GM06990 (cell line): ENCODE results near the gene SPTBN1.
"Not testable (repeated sequence)": the region's sequence is repeated elsewhere in the genome, so short reads cannot be mapped to it uniquely, and the experiment has no call there.

Experiments
- DNase-seq: peaks from one replicate; pipeline ENCODE4 v3.0.0-alpha.2; 2011; ENCODE audit not compliant: insufficient read length; ENCODE audit errors: extremely low read depth
- H3K27me3 ChIP-seq: replicated peaks from 2 replicates; pipeline ENCODE4 v1.6.0; 2011; ENCODE audit warnings: low read length; ENCODE audit not compliant: control insufficient read depth, insufficient read depth
- H3K36me3 ChIP-seq: 2 replicates; pipeline ENCODE4 v1.5.1; 2011; ENCODE audit warnings: low read length; ENCODE audit not compliant: control insufficient read depth, insufficient read depth
- H3K4me3 ChIP-seq: replicated peaks from 2 replicates; pipeline ENCODE4 v1.5.1; 2011; ENCODE audit warnings: low read depth, mild to moderate bottlenecking, control low read depth, low read length
- CTCF ChIP-seq: IDR thresholded peaks from 2 replicates; pipeline ENCODE4 v1.5.1; 2011; ENCODE audit warnings: low read length, control low read depth, mild to moderate bottlenecking, inconsistent platforms; ENCODE audit not compliant: insufficient read depth, poor library complexity, severe bottlenecking

Gene SPTBN1

DNA sequence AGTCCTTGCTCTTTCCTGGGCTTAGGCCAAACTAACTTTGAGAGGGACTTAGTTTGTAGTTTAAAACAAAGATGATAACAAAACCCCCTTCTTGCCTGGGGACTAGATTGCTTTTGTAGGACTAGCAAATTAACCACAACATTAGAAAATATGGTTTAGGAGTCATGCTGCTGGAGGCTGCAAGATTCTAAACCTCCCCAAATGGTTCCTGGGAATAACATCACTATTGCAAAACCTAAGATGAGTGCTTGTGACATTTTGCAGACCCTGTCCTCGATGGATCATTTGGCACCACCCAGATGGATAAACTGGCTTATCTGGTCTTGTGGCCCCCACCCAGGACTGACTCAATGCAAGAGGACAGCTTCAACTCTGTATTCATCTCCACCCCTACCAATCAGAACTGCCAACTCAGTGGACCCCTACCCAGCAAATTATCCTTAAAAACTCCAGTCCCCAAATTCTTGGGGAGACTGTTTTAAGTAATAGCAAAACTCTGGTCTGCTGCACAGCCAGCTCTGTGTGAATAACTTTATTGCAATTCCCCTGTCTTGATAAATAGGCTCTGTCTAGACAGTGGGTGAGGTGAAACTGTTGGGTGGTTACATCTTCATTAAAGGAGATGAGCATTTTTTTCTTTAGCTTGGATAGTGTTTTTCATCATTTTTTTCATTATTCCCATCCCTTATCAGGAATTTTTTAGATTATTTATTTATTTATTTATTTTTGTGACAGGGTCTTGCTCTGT, 58.9 kb downstream of the SPTBN1 start:
- Histone ChIP-seq H3K36me3 (no peaks in the 10 kb centered on the region), H3K27me3 (no peaks in the 10 kb centered on the region), H3K4me3 (no peak overlapping the region)
- no peak for DNase-seq
- no peak for TF ChIP-seq CTCF

DNA sequence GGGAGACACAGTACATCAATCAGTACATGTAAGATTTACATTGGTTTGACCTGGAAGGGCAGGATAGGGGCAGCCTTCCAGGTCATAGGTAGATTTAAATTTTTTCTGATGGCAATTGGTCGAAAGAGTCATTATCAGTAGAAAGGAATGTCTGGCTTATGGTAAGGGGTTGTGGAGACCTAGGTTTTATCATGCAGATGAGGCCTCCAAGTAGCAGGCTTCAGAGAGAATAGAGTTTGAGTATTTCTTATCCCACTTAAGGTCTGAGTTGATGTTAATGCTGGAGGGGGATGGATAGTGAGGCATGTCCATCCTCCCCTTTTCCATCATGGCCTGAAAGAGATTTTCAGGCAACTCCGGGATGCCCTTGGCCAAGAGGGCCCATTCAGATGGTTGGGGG, 60.7 kb downstream of the SPTBN1 start:
- Histone ChIP-seq H3K36me3 (no peaks in the 10 kb centered on the region), H3K27me3 (no peaks in the 10 kb centered on the region; the same call in 1 of the 2 replicates), H3K4me3 (no peak overlapping the region)
- no peak for DNase-seq
- TF ChIP-seq CTCF, result no peak

DNA sequence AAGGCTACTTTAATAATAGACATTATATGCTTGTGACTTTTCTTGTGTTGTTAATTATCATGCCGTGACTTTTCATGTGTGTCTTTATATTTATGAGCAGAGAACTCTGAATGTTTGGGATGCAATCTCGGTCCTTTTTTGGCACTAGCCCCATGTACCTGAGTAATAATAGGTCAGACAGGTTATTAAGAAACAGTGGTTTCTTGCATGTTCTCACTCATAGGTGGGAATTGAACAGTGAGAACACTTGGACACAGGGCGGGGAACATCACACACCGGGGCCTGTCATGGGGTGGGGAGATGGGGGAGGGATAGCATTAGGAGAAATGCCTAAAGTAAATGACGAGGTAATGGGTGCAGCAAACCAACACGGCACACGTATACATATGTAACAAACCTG, 61.9 kb downstream of the SPTBN1 start:
- not testable (repeated sequence) for H3K4me3 ChIP-seq, H3K27me3 ChIP-seq, H3K36me3 ChIP-seq, DNase-seq

GRCh38 chr2:54518430-54518829, 62.3 kb downstream of the SPTBN1 start:
- no peak for DNase-seq
- no peak for TF ChIP-seq CTCF

DNA sequence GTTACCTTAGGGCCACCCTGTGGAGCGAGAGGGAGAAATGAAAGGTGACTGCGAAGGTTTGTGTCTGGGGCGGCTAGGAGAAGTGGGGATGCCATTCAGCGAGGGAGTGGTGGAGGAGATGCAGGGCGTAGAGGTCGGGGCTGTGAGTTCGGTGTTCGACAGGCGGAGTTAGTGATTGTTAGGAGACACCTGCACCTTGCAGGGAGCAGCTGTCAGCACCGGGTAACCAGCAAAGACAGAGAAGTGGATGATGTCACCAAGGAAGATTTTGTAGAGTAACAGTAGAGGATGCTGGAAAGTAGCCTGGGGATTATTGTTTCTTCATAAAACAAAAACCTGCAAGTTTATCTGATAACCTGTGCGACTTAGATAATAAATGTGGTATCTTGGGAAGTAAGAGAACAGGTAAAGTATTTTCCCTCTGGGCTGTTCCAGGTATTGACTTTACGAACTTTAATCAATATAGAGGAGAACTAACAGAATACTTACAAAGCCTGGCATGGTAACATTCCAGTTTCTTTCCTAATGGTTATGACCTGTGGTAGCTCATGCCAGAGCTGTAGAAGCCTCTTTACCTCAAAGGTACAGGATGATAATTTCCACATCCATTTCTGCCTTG, 63.8 kb downstream of the SPTBN1 start:
- Histone ChIP-seq H3K4me3 (no peak overlapping the region), H3K27me3 (no peaks in the 10 kb centered on the region; the same call in 1 of the 2 replicates), H3K36me3 (no peaks in the 10 kb centered on the region)
- DNase-seq, result no peak
- no peak for TF ChIP-seq CTCF

More at GRCh38 chr2:54518430-54518829, 62.3 kb downstream of the SPTBN1 start:
- no peaks in the 10 kb centered on the region; the same call in 1 of the 2 replicates for H3K27me3 ChIP-seq
- H3K36me3 ChIP-seq, result no peaks in the 10 kb centered on the region
- H3K4me3 ChIP-seq, result no peak overlapping the region

- no peaks in the 10 kb centered on the region for H3K36me3 ChIP-seq
- TF ChIP-seq CTCF, result no peak
- no peak overlapping the region for H3K4me3 ChIP-seq
- no peak for DNase-seq
- no peaks in the 10 kb centered on the region; the same call in 1 of the 2 replicates for H3K27me3 ChIP-seq
These were observed 64.6 kb downstream of the SPTBN1 start for GRCh38 chr2:54520687-54521086.
